SK-MEL-5 (cell line): Measurements from ENCODE around the gene PPP1R14D. TPM values are rescaled to one million over a fixed set of nuclear protein-coding genes. Genes with fewer than 3 reads are reported as not detected.

Experiments
- DNase-seq: peaks from one replicate; pipeline ENCODE4 v3.0.0-alpha.2; 2016; ENCODE audit warnings: low read depth, low spot score
- in situ Hi-C: cut with HindIII; loops from 2 replicates; pipeline ENCODE4 v1.10.0; 2016; ENCODE audit warnings: low sequenced_read_pairs, high pct_unique_total_duplicates, low pct_unique_long_range_greater_than_20kb
- small RNA-seq, 2 experiments: library from RNA; depleted of rRNA; stranded (forward); fragments of <200 nt; gene quantifications; one replicate each; pipeline ENCODE3, GENCODE V24; 2014
- total RNA-seq: library from RNA; depleted of rRNA; stranded (reverse); fragments of >200 nt; shearing (Covaris generic); gene quantifications from 2 replicates; pipeline ENCODE4 v1.2.3, GENCODE V29; 2014; rRNA removed

Gene PPP1R14D
- total RNA-seq, 1 experiment from 2014 or later, result not detected

DNA sequence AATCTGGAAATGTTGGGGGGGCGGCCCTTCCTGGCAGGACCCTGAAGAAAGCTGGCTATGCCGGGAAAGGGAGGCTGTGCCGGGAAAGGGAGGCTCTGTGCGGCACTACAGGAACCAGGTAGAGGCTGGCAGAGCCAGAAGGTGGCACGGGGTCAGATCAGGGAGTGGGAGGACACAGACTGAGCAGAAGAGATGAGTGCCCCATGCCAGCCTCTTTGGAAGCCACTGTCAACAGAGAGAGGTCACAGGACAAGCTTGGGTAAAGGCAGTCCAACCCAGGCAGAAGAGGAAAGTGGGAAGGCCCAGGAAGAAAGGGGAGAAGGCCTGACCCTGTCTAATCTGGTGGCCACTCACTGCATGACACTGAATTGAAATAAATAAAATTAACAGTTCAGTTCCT lies 57.3 kb downstream of the PPP1R14D start:
- in situ Hi-C loops, result no loop called here
- no peak for DNase-seq

DNA sequence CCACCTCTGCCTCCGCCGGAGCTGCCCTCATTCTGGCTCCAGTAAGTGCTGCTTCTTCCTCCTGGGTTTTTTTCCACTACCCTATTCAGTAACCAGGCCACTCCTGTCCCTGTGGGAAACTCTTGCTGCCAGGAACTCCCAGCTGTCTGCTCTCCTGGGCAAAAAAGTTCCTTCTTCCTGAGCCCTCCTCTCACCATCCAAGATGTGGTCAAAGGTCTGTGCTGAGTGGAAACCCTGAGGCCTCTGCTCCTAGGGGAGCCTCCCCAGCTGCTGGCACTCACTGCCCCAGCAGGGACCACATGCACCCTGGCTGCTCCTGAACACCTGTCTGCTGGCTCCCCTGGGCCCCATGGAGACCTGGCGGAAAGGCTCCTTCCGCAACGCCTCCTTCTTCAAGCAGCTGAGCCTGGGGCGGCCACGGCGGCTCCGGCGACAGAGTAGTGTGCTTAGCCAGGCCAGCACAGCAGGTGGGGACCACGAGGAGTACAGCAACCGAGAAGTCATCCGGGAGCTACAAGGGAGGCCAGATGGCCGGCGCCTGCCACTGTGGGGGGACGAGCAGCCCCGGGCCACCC lies 58.3 kb downstream of the PPP1R14D start:
- no peak for DNase-seq
- in situ Hi-C loops, result no loop called here

DNA sequence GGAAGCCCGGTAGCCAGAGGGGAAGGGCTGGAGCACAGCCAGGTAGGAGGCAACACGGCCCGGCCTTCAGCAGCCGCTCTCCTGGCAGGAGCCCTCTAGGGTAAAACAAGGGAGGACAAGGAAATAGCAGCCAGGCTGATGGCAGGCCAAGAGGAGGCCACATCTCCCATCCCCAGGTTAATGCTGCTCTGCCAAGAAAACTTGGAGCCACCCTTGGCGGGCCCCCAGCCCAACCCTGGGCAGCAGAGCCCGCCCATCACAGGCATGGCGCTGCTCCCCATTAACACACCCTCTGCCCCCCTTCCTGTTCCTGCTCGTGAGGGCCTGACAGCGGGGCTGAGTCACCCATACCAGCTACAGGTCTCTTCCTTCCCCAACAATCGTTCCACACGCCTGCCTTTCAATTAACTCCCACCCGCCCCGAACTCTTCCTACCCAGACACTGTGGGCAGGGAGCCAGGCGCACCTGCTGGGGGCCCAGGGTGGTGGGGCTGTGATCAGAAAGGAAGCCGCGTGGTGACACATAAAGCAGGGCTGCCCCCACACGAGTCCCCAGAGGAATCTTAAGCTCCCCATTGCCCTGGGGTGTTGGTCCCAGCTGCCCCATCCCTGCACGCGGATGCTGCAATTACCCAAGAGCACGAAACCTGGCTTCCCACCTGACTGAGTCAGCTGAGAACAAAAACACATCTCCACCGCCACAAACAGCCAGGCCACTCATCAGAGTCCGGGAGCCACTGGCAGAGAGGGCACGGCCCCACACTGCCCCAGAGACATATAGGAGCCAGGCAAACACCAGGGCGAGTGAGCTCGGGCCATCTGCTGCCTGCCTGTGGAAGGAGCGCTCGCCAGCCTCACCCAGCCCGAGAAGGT lies 59.0 kb downstream of the PPP1R14D start, which contains the start of gene C15orf62:
TSS of gene C15orf62 (plus strand) at position 707 of the 873 bp plus-strand sequence. CDS start 516 bp downstream, outside the sequence.
- DNase-seq, result no peak
- in situ Hi-C loops, result no loop called here

DNA sequence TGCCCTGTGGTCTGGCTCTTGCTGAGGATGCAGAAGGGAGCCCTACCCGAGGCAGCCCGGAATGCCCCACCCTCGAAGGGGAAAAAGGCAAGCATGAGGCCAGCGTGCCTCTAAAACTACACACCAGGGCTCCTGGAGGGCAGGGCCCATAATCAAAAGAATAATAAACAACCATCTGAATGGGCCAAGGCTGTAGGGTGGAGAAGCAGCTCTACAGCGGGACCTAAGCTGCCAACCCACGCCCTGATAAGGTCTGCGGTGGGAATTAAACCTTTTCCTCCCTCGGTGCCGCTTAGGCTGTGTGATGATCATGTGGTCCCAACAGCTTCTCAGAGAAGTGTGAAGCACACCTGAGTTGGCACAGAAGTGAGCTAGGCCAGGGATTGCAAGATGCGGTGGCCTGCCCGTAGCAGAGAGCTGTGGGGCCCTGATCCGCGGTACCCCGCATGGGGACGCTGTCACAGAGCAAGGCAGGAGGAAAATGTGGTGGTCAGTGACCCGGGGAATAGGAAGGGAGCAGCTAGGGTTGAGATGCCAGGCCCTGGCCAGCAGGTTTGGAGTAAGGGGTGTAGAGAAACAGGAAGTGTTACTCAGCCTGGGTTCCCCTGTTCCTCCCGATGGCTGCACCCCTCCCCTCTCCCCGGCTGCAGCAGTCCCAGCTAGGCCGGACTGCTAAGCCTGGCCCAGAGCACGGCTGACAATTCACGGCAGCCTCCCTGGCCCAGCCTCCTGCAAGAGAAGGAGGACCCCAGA lies 59.8 kb downstream of the PPP1R14D start:
- in situ Hi-C loops, result no loop called here
- no peak for DNase-seq

DNA sequence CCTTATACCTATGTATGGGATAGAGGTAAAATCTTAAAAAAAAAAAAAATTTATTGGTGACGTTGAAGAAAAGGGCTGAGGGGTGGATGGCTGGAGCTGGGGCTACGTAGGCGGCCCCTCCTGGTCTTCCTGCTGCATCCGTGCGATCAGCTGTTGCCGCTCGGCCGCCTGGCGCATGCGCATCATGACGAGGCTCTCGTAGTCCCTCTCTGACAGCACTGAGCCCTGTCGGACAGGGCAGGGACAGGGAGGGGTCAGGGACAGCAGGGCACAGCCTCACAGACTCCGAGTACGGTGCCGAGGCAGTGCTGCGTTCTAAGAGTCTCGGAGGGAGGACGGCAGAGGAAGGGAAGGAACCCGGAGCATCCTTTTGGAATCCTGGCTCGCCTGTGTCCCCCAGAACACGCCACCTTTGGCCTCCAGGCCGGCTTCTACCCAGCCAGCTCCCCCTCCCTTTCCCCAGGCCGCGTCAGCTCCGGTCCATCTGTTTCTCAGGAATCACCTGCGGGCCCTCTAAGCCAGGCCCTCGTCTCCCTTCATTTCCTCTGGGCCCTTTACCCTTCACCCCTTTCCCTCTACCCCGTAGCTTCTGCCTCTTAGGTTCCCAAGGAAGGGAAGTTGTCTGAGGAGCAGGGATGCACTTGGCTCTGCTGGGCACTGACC lies 60.5 kb downstream of the PPP1R14D start:
- no peak for DNase-seq
- in situ Hi-C loops, result no loop called here

DNA sequence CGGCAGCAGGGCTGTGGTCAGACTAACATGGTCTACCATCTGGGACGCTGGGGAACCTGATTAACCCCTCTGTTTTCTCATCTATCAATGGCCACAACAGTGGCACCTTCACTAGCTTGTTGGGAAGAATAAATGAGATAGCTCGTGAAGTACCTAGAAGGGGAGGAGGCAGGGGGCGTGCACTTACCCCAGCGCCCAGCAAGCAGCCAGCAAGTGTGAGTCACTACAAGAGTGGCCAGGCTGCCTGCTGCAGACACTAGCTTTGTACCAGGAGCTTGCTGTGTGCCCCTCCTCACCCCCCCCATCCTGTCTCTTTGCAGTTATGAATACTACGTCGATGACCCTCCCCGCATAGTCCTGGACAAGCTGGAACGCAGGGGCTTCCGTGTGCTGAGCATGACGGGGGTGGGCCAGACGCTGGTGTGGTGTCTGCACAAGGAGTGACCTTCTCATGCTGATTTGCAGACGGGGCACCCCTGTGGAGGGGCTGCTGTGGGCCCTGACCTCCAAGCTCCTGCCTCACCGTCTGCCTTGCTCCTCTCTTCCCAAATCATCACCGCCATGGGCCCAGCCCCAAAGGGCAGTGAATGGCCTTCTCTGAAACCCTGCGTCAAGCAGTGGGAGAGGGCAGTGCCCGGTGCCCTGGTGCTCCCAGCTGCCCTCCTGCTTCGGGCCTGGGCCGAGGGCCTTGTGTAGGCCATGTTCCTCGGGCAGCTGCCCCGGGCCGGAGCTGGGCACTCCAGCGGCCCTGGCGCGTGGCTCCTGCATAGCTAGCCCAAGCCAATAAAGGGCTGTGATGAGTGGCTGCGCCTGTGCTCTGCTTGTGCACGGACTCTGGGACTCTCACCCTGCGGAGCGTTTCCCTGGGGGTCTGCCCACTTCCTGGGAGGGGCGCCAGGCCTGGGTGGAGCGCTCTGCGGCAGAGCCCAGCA lies 61.3 kb downstream of the PPP1R14D start:
- no peak for DNase-seq
- in situ Hi-C loops, result no loop called here

DNA sequence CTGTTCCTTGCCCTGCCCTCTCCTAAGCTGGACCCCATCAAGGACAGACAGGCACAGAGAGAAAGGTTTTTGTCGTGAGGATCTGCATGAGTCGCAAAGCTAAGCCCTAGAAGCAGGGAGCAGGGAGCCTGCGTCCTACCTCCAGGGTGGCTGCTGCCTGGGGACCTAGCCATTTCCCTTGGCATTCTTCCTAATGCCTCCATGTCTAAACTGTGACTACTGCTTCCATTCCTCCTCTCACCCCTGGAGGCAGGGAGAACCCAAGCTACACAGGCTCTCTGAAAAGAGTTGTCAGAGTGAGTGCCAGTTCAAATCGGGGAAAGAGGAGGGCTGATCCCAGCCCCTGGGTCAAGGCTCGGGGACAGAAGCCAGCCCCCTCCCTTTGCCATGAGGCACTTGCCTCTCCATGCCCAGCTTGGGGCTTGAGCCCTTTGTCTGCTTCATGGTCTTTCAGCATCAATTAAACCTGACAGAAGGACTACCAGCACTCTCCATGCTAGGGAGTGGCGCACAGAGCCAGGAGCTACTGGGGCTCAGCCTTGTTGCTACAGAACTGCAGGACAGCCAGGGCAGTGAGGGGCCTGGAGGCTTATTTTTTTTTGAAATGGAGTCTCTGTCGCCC lies 62.2 kb downstream of the PPP1R14D start:
- no peak for DNase-seq
- in situ Hi-C loops, result no loop called here

Small RNA genes within 50 kb of the gene (small RNA-seq; reads per million reads assigned to genes)
- 0 reads per million in 2 experiments for gene AC025166.1

Other genes starting within 250 kb of the PPP1R14D start
- gene KNL1, start 234.5 kb downstream of the PPP1R14D start, total RNA-seq, result 17.2 and 18.4 TPM in 2 replicates
- 5.1 and 7.0 TPM in 2 replicates for gene RAD51, start 133.5 kb downstream of the PPP1R14D start, total RNA-seq
- gene RMDN3, start 73.5 kb downstream of the PPP1R14D start, total RNA-seq, result 26.6 and 31.3 TPM in 2 replicates
- 0.82 and 1.3 TPM in 2 replicates for gene GCHFR, start 64.6 kb downstream of the PPP1R14D start, total RNA-seq
- not detected in 2 replicates for gene C15orf62, start 58.7 kb downstream of the PPP1R14D start, total RNA-seq
- gene ZFYVE19, start 21.6 kb downstream of the PPP1R14D start, total RNA-seq, result 9.3 and 11.5 TPM in 2 replicates
- 23.5 and 26.9 TPM in 2 replicates for gene DNAJC17, start 21.2 kb downstream of the PPP1R14D start, total RNA-seq
- gene SPINT1, start 15.3 kb upstream of the PPP1R14D start, total RNA-seq, result 0.32 and 1.4 TPM in 2 replicates
- gene RHOV, start 45.5 kb upstream of the PPP1R14D start, total RNA-seq, result 0.32 and 0.82 TPM in 2 replicates
- gene VPS18, start 65.7 kb upstream of the PPP1R14D start, total RNA-seq, result 85.6 and 88.6 TPM in 2 replicates
- 0.56 and 0.92 TPM in 2 replicates for gene DLL4, start 100.6 kb upstream of the PPP1R14D start, total RNA-seq
- 77.3 and 91.0 TPM in 2 replicates for gene CHAC1, start 124.8 kb upstream of the PPP1R14D start, total RNA-seq